Measurements from ENCODE around the gene HMG20B.

Gene HMG20B

DNA sequence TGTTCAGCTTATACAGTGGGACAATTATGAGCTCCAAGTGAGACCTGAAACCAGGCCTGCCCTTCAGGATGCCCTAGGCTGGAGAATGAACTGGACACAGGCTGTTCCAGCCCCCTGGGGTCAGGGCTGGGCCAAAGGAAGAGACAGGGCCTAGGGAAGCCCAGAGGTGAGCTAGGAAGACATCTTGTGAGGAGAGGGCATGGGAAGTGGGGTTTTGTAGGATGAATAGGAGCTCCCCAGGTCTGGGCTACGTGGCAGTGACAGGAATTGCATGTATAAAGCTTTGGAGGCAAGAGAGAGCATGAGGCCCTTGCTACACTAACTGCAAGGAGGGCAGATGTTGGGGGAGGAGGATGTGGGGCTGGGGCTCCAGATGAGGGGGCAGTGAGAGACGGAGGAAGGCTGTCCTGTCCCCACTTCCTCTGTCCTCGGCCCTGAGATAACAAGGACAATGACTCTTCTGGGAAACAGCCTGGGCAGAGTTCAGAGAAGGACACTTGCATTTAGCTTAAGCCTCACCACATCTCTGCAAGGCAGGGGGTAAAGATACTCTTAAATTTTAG lies 35.4 kb downstream of the HMG20B start:
- no peak for DNase-seq (ENCODE audit: low read depth)

DNA sequence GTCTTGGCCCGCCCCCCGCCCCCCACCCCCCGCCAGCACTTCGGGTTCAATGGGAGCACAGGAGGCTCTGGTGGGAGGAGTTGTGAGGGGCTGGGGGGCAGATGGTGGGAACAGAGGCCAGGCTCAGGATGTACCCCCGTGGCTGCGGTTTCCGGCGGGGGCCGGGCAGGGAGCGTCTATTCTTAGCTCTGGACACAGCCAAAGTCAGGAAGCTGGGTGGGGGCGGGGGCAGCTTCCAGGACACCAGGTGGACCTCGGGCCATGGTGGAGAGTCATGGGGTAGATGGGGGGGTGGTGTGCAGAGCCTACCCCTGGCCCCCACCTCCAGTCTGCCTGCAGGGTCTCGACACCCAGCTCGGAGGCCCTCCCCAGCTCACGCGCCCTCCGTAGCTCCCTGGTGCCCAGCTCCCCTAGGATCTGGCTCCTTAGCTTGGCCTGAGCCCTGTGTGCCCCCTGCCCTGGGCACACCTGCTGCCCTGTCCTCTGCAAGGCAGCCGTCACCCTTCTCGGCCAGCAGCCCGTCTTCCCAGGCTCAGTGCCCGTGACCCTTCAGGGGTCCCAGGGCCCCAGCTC lies 36.1 kb downstream of the HMG20B start:
- DNase-seq (ENCODE audit: low read depth): no peak

DNA sequence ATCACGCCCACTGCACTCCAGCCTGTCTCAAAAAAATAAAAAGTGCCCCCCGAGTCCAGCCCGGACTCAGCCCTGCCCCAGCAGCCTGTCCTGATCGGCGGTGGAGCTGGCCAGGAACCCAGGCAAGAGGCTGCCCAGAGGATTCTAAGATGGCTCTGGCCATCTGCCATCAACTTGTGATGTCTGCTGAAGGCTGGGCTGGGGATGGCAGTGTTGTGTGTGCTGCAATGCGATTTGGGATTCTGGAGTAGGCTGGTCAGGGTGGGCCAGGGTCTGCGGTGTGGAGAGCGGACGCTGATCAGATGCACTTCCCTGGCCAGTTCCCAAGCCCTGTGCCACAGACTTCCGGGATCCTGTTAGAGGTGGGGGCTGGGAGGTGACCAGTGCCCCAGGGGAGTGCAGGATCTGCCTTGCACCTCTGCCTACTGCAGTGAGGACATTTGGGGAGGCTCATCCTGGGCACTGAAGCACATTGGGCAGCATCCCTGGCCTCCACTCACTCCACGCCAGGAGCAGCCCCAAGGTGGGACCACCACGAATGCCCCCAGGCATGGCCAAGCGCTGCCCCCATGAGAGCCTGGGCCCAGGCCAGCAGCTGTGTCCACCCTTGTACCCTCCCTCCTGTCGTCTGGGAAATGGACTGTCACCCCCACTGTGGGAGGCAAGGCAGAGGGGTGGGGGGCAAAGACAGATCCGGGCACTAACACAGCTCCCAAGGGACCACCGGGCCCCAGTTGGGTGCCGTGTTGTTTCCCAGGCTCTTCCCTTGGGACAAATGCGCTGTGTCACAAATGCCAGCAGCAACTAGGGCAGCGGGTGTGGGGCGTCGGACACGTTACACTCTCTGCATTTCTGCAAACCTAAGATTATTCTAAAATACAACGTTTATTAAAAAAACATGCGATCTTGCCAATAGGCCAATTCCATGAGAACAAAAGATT lies 37.3 kb downstream of the HMG20B start:
- DNase-seq (ENCODE audit: low read depth): no peak

- no peak for DNase-seq (ENCODE audit: low read depth)
Observed at GRCh38 chr19:3610745-3611717, 38.3 kb downstream of the HMG20B start.

DNA sequence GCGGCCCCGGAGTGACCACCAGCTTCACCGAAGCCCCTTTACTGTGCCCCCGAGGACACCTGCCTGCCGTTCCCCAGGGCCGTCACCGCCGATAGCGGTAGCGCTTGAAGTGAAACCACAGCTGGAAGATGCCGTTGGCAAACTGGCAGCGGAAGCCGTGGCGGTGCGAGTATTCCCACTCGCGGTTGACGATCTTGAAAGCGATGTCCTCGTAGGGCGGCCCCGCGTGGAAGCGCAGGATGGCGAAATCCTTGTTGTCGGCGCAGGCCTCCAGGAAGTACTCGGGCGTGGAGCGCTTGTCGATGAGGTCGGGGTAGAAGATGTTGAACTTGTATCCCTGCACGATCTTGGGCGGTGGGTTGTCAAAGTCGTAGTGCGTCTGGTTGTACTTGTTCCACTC lies 39.1 kb downstream of the HMG20B start:
- DNase-seq (ENCODE audit: low read depth): no peak

DNA sequence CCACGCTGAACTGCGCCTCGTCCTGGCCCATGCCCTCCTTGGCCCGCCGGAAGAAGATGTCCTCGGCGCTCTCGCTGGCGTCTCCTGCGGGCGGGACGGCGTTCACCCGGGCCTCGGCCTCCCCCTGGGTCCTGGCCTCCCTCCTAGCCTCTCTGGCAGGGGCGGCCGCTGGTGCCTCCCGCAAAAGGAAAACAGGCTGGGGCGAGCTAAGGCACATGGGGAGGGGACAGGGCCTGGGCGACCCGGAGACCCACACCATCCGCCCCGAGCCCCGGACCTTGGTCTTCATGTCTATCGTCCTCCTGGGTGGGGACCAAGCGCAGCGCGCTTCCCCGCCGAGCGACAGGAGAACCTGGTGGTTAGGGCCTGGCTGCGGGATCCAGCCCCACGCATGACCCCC lies 39.6 kb downstream of the HMG20B start:
- DNase-seq (ENCODE audit: low read depth): no peak

DNA sequence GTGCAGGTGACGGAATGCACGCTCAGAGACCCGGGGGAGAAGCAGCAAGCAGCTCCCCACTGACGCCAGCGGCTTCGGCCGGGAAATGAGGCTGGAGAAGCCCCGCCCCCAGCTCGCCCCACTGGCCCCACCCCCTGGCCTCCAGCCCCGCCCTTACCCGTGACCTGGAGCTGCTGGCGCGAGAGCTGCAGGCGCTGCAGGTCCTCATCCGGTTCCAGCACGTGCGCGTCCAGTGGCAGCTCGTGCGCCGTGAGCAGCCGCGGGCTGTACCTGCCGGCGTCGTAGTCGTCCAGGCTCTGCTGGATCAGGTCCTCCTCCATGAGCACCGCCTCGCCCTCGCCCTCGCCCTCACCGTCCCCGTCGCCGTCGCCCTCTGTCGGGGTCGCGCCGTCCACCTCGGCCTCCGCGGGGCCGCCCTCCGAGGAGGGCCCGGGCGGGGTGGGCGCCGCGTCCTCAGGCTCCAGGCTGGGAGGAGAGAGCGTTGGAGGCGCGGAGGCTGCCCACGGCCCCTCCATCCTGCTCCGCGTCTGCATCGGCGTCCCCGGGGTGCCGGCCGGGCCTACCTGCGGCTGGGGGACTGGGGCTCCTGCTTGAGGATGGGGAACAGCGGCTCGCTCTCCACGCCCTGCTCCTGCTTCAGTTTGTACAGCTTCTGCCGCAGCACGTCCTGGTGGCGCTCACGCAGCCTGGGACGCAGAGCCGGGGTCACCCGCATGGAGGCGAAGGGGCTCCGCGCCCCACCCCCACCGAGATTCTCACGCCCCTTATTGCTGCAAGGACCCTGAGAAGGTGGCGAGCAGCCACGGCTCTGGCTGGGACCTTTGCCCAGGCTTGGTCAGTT lies 40.4 kb downstream of the HMG20B start:
- DNase-seq (ENCODE audit: low read depth): no peak

DNA sequence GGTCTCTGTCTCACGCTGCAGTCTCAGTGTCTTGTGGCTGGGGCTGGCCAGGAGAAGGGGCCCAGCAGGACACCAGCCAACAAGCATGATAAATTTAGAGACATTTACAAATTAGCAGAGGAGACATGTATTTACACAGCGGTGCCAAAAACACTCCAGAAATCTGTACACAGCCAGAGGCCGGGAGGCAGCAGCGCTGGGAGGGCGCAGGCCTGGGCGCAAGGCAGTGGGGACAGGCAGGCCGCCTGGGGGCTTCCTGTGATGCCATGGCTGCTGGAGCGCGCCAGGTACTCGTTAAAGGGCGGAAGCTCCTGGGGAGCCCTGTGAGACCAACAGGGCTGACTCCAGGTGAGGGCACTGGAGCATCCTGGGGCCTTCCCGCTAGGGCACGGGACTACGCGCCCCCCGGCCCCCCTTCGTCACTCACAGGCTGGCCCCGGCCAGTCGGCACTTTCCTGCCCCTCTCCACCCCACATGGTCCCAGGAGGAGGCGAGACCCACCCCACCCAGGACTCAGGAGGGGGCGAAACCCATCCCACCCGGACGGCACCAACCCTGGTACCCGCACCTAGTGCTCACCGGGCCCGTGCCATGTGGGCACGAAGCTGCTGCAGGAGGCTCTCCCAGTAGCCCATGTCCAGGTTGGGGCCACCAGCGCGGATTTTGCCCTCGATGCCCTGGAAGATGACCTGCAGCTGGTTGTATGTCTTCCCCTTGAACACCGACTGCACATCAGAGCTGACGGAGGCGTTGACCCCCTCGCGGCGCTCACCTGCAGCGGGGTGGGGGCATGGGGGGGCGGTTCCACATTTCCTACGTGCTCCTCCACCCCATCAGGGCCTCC lies 41.3 kb downstream of the HMG20B start:
- no peak for DNase-seq (ENCODE audit: low read depth)

- DNase-seq (ENCODE audit: low read depth): no peak
Observed at GRCh38 chr19:3614858-3615505, 42.2 kb downstream of the HMG20B start.

GRCh38 chr19:3615524-3616135 lies 42.9 kb downstream of the HMG20B start:
- no peak for DNase-seq (ENCODE audit: low read depth)

DNA sequence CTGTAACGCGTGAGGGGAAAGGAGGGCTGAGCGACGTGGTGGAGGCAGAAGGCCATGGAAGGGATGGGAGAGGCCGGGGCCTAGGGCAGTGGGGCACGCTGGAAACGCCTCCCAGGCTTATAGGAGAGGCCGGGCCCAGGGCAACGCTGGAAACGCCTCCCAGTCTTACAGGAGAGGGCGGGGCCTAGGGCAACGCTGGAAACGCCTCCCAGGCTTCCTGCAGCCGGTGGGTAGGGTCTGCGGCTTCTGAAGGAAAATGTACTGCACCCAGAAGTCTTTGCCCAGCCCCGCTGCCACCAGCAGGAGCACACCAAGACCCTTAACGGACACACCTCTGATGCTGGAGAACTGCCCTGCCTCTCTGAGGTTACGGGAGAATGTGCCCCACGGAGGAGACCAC lies 44.7 kb downstream of the HMG20B start:
- DNase-seq (ENCODE audit: low read depth): no peak

DNA sequence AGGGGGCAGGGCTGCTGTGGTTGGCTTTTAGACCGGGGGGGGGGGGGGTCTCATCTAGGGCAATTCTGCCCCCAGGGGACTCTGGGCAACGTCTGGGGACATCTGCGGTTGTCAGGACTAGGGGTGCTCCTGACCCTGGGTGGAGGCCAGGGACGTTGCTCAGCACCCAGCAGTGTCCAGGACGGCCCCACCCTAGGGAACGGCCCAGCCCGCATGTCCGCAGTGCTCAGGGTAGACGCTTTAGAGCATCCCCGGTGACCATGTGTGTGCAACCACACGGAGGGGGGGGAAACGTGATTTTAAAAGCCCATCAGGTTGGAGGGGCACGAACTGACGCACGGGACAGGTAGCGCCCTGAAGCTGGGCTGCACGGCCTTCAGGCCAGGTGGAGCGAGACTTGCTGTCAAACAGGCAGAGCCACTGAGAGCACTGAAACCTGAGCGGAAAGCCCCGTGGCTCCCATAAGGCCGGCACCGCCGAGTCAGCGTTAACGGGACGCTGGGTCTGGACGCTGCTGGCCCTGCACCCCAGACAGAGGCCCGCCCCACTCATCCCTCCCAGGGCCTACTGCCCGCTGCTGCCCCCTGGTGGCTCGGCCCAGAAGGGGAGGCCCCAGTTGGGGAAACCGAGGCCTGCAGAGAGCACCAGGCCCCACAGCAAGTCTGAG lies 45.5 kb downstream of the HMG20B start:
- DNase-seq (ENCODE audit: low read depth): no peak

- no peak for DNase-seq (ENCODE audit: low read depth)
Observed at GRCh38 chr19:3618811-3619630, 46.3 kb downstream of the HMG20B start.

DNA sequence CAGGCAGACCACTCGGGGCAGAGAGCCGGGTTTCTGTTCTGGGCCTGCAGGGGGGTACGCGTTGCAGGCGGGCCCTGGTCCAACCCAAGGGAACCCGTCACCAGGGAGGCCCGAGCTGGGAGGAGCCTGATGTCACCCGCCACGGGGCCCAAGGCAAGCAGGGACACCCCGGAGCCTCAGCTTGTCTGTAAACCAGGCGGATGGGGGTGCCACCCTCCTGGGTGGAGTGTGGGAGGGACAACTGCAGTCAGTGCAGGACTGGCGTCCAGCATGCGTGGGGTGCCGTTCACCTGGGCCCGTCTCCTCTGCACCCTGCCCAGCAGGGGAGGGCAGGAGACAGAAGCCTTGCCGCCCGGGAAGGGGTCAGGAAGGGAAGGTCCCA lies 46.9 kb downstream of the HMG20B start:
- no peak for DNase-seq (ENCODE audit: low read depth)

GRCh38 chr19:3620145-3620816 lies 47.5 kb downstream of the HMG20B start:
- DNase-seq (ENCODE audit: low read depth): no peak

GRCh38 chr19:3620817-3621547 lies 48.2 kb downstream of the HMG20B start:
- DNase-seq (ENCODE audit: low read depth): no peak

- no peak for DNase-seq (ENCODE audit: low read depth)
Observed at GRCh38 chr19:3621689-3622088, 48.9 kb downstream of the HMG20B start.

All from stimulated activated CD8-positive, alpha-beta memory T cell treated with anti-CD3 and anti-CD28 coated beads, Interleukin-12 subunit alpha, Interleukin-12 subunit beta, amount 100 ng/mL, for 1 hour (primary cell).